ENCODE data around the gene LRRN2.

DNA sequence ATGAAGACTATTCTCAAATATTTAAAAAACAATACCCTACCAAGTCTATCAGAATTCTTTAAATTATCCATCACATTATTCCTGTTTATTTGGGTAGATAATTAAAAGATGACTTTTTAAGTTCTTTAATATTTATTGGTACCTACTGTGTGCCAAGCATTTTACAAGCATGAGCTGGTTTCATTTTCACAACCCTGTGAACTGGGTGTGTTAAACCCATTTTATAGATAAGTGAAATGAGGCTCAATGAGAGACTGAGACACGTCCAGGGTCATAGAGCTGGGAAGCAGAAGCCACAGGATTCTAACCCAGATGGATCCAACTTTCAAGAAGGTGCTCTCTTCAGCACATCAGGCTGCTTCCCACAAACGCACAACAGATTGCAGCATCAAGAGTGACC lies 12.3 kb downstream of the LRRN2 start:
- TF ChIP-seq ARNT (IDR thresholded peaks at IDR 0.05) (no peak), NFE2 (IDR thresholded peaks at IDR 0.05; ENCODE audit: low read depth) (no peak), CTCF (IDR thresholded peaks at IDR 0.05 in 2 of 3, conservative IDR thresholded peaks at IDR 0.05 in 1 of 3; ENCODE audit: insufficient read depth in 2 of 3, low read depth in 1 of 3, low read length in 3 of 3) (no peak), ATF1 (CRISPR knock-in tag; IDR thresholded peaks at IDR 0.05) (no peak), ATF1 (tag; IDR thresholded peaks at IDR 0.05) (no peak), TEAD1 (CRISPR knock-in tag; IDR thresholded peaks at IDR 0.05) (no peak), WHSC1 (IDR thresholded peaks at IDR 0.05; ENCODE audit: low read length) (no peak)

Data from K562 (cell line).